ENCODE results near the gene TMEM101. TPM values are rescaled to one million over a fixed set of nuclear protein-coding genes. Genes with fewer than 3 reads are reported as not detected.

The TMEM101 gene
- total RNA-seq, 2 experiments from 2014 or later: 8.8 to 9.7 TPM

DNA sequence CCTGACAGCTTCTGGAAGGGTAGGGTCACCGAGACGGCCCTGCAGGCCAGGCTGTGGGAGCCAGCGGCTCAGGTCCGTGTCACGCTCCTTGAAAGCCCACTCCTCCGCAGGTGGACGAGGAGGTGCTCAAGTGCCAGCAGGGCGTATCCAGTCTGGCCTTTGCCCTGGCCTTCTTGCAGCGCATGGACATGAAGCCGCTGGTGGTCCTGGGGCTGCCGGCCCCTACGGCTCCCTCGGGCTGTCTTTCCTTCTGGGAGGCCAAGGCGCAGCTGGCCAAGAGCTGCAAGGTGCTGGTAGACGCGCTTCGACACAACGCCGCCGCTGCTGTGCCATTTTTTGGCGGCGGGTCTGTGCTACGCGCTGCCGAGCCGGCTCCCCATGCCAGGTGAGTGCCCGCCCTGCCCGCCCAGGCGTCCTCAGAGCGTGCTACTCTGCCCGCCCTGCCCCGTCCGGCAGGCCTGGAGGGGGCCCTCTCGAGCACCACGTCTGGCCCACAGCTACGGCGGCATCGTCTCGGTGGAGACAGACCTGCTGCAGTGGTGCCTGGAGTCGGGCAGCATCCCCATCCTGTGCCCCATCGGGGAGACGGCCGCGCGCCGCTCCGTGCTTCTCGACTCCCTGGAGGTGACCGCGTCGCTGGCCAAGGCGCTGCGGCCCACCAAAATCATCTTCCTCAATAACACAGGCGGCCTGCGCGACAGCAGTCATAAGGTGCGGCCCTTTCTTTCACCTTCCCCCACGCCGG lies 9.1 kb downstream of the TMEM101 start:
- Histone ChIP-seq H3K4me3 (ENCODE audit: low read length) (peak overlapping the region; percentile 91), H3K27me3 (ENCODE audit: control insufficient read depth in 1 of 2, insufficient read depth in 2 of 2, low read length in 2 of 2) (peaks cover 0 to 8% of the 10 kb centered on the region in 2 experiments), H3K9me3 (ENCODE audit: control insufficient read depth in 1 of 2, insufficient read depth in 1 of 2, low read length in 2 of 2) (peaks cover 0 to 6% of the 10 kb centered on the region in 2 experiments), H3K36me3 (ENCODE audit: insufficient read depth, low read length) (peaks cover 9% of the 10 kb centered on the region), H3K27ac (ENCODE audit: low read depth in 1 of 2, low read length in 2 of 2) (no peak overlapping the region), H3K4me1 (ENCODE audit: insufficient read depth, low read length) (peaks cover 52% of the 10 kb centered on the region)
- CTCF ChIA-PET: interaction anchor here (1.3 kb wide), 1 partner anchor 9 kb away, joined by 3 read pairs; the partner anchor contains the start of gene TMEM101
- intact Hi-C loops (cut with DNase I, micrococcal nuclease): loop anchor here in 1 of 2 experiments (2.0 to 5.0 kb wide), 3 partner anchors 61 to 182 kb away; partner anchors contain the start of genes HROB, LSM12 and TMUB2
- H3K36me3 Mint-ChIP-seq (ENCODE audit: low read depth): peaks cover 18% of the 10 kb centered on the region
- TF ChIP-seq, protein P1, sequence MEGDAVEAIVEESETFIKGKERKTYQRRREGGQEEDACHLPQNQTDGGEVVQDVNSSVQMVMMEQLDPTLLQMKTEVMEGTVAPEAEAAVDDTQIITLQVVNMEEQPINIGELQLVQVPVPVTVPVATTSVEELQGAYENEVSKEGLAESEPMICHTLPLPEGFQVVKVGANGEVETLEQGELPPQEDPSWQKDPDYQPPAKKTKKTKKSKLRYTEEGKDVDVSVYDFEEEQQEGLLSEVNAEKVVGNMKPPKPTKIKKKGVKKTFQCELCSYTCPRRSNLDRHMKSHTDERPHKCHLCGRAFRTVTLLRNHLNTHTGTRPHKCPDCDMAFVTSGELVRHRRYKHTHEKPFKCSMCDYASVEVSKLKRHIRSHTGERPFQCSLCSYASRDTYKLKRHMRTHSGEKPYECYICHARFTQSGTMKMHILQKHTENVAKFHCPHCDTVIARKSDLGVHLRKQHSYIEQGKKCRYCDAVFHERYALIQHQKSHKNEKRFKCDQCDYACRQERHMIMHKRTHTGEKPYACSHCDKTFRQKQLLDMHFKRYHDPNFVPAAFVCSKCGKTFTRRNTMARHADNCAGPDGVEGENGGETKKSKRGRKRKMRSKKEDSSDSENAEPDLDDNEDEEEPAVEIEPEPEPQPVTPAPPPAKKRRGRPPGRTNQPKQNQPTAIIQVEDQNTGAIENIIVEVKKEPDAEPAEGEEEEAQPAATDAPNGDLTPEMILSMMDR (IDR thresholded peaks at IDR 0.05): peak; percentile 9
- ATAC-seq (ENCODE audit: poor library complexity) (peak; percentile 7), DNase-seq (peak in 10 of 14 experiments; percentile 10 to 74 (median 44))
- no peak overlapping the region for H3K27ac Mint-ChIP-seq
- H3K27me3 Mint-ChIP-seq: peaks cover 36% of the 10 kb centered on the region
- H3K4me3 Mint-ChIP-seq: peak overlapping the region; percentile 91
- H3K4me1 Mint-ChIP-seq (ENCODE audit: low read depth): peaks cover 22% of the 10 kb centered on the region
- POLR2A ChIA-PET: interaction anchor here (0.6 to 1.6 kb wide), 3 partner anchors 9 to 118 kb away, joined by 3 to 4 read pairs (median 4); partner anchors contain the start of genes HDAC5 and TMEM101
- H3K9me3 Mint-ChIP-seq: no peaks in the 10 kb centered on the region

DNA sequence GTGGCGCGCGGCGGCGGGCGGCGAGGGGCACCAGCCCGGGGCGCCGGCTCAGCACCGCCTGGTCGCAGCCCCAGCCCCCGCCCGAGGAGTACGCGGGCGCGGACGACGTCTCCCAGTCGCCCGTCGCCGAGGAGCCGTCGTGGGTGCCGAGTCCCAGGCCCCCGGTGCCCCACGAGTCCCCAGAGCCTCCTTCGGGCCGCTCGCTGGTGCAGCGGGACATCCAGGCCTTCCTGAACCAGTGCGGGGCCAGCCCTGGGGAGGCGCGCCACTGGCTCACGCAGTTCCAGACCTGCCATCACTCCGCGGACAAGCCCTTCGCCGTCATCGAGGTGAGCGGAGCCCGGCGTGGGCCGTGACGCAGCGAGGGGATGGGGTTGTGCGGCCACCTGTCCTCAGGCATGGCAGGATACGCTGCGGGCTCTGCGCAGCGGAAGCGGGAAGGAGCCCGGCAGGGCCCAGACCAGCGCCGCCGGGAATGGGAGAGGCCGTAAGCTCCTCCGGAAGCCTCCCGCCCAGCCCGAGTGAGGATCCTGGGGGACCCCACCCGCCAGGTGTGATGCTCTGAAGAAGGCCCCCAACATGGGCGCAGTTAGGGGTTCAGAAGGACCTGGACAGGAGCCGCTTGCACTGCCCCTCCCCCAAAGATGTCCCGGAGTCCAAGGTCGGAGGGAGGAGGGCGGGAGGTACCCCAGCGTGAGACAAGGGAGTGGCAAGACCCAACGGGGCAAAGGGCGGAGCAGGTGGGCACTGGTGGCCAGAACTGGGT lies 9.8 kb downstream of the TMEM101 start:
- Mint-ChIP-seq H3K27ac (no peak overlapping the region), H3K4me3 (peak overlapping the region; percentile 69), H3K36me3 (ENCODE audit: low read depth) (peaks cover 13% of the 10 kb centered on the region), H3K4me1 (ENCODE audit: low read depth) (peaks cover 22% of the 10 kb centered on the region), H3K9me3 (no peaks in the 10 kb centered on the region), H3K27me3 (peaks cover 36% of the 10 kb centered on the region)
- TF ChIP-seq, protein P1 (IDR thresholded peaks at IDR 0.05): no peak
- Histone ChIP-seq H3K27me3 (ENCODE audit: control insufficient read depth in 1 of 2, insufficient read depth in 2 of 2, low read length in 2 of 2) (peaks cover 0 to 8% of the 10 kb centered on the region in 2 experiments), H3K9me3 (ENCODE audit: control insufficient read depth in 1 of 2, insufficient read depth in 1 of 2, low read length in 2 of 2) (peaks cover 0 to 6% of the 10 kb centered on the region in 2 experiments), H3K27ac (ENCODE audit: low read depth in 1 of 2, low read length in 2 of 2) (no peak overlapping the region), H3K4me1 (ENCODE audit: insufficient read depth, low read length) (peaks cover 52% of the 10 kb centered on the region), H3K4me3 (ENCODE audit: low read length) (peak overlapping the region; percentile 91), H3K36me3 (ENCODE audit: insufficient read depth, low read length) (peaks cover 4% of the 10 kb centered on the region)
- intact Hi-C loops (cut with DNase I, micrococcal nuclease): loop anchor here in 1 of 2 experiments (5.0 kb wide), 2 partner anchors 137 to 182 kb away; partner anchors contain the start of genes HROB and TMUB2
- peak in 6 of 14 experiments; percentile 15 to 59 (median 33) for DNase-seq
- ChIA-PET CTCF (no interaction called here), POLR2A (interaction anchor here (1.6 kb wide), 1 partner anchor 10 kb away, joined by 3 read pairs; the partner anchor contains the start of gene TMEM101)
- no peak for ATAC-seq (ENCODE audit: poor library complexity)

DNA sequence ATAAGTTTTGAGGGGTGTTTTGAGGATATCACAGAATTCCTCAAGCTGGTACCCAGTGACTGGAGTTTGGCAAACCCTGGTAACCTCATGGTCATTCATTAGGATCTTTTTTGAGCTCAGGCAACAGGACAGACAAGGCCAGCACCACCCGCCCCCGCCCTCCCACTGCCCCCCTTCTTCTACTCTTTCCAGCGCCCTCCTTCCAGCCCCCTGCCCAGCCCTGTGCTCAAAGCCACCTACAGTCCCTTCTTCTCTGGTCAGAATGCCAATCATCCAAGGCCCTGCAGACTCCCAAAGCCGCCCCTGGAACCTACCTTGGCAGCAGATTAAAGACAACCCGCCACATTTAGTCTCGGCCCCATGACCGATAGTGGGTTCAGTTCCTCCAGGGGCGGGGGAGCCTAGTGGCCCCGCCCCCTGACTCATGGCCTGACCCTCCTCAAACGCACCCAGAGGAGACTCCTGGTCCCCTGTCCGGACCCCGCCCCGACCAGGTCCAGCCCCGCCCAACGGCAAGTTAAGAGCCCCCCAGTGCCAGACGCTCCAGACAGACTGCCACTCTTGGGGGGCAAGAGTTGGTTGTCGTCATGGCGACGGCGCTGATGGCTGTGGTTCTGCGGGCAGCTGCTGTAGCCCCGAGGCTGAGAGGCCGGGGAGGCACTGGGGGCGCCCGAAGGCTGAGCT lies 10.5 kb downstream of the TMEM101 start, which contains the start of gene NAGS:
TSS of gene NAGS (plus strand) at position 546 of the 684 bp plus-strand sequence. CDS start at position 588, 42 bp downstream.
- no peak within 1 kb of the TSS for H3K27ac Mint-ChIP-seq
- intact Hi-C loops (cut with DNase I, micrococcal nuclease): no loop called here
- H3K9me3 Mint-ChIP-seq: no peaks in the 10 kb centered on the region
- DNase-seq (peak in 3 of 14 experiments; percentile 13 to 55 (median 42)), ATAC-seq (ENCODE audit: poor library complexity) (no peak)
- TF ChIP-seq, protein P1 (IDR thresholded peaks at IDR 0.05): no peak
- peaks cover 38% of the 10 kb centered on the region for H3K27me3 Mint-ChIP-seq
- POLR2A ChIA-PET: interaction anchor here (1.6 kb wide), 1 partner anchor 10 kb away, joined by 3 read pairs; the partner anchor contains the start of gene TMEM101
- H3K4me3 Mint-ChIP-seq: peak within 1 kb of the TSS; percentile 69
- CTCF ChIA-PET: interaction anchor here (1.0 kb wide), 1 partner anchor 10 kb away, joined by 3 read pairs; no protein-coding TSS in a partner anchor
- Histone ChIP-seq H3K4me3 (ENCODE audit: low read length) (peak within 1 kb of the TSS; percentile 91), H3K36me3 (ENCODE audit: insufficient read depth, low read length) (no peaks in the 10 kb centered on the region), H3K27me3 (ENCODE audit: control insufficient read depth in 1 of 2, insufficient read depth in 2 of 2, low read length in 2 of 2) (peaks cover 0 to 8% of the 10 kb centered on the region in 2 experiments), H3K4me1 (ENCODE audit: insufficient read depth, low read length) (peaks cover 49% of the 10 kb centered on the region), H3K9me3 (ENCODE audit: control insufficient read depth in 1 of 2, insufficient read depth in 1 of 2, low read length in 2 of 2) (peaks cover 0 to 6% of the 10 kb centered on the region in 2 experiments), H3K27ac (ENCODE audit: low read depth in 1 of 2, low read length in 2 of 2) (no peak within 1 kb of the TSS)
- H3K36me3 Mint-ChIP-seq (ENCODE audit: low read depth): peaks cover 8% of the 10 kb centered on the region
- peaks cover 22% of the 10 kb centered on the region for H3K4me1 Mint-ChIP-seq (ENCODE audit: low read depth)

Data from CD4-positive, alpha-beta T cell (primary cell).